ENCODE measurements around the gene FES. TPM values are rescaled to one million over a fixed set of nuclear protein-coding genes. Genes with fewer than 3 reads are reported as not detected.

The FES gene
- total RNA-seq, 8 experiments from 2014 or later, result 0.42 to 5.5 (median 1.3) TPM

- no peak for ATAC-seq (replicated peaks in 6 of 8)
Measured at GRCh38 chr15:90863987-90864386, 20.3 kb upstream of the FES start.

GRCh38 chr15:90864507-90864906 is 19.8 kb upstream of the FES start:
- ATAC-seq (replicated peaks in 6 of 8), result no peak
- WGBS, 10 experiments, result 57 to 100% (median 93%) methylated on average over 1 to 4 of the region's 10 CpGs; no CpG with 5 or more reads in 6 of the 10 experiments
- peaks cover 4 to 6% of the 10 kb centered on the region in 2 donors for H3K4me1 ChIP-seq (replicated peaks in 1 of 2)
- H3K27ac ChIP-seq, result no peak overlapping the region
- H3K4me3 ChIP-seq, result no peak overlapping the region
- in situ Hi-C loops (cut with MboI; ENCODE audit: low pct_unique_long_range_greater_than_20kb in 2 of 9, low sequenced_read_pairs in 9 of 9, unreplicated experiment in 9 of 9), result loop anchor here in 1 of 9 experiments (25.0 kb wide), 1 partner anchor 202 kb away; no protein-coding TSS in a partner anchor

More at GRCh38 chr15:90863987-90864386, 20.3 kb upstream of the FES start:
- Histone ChIP-seq H3K4me1 (replicated peaks in 1 of 2) (peaks cover under 1% of the 10 kb centered on the region in 2 donors), H3K27ac (no peak overlapping the region), H3K4me3 (no peak overlapping the region)
- in situ Hi-C loops (cut with MboI; ENCODE audit: low pct_unique_long_range_greater_than_20kb in 2 of 9, low sequenced_read_pairs in 9 of 9, unreplicated experiment in 9 of 9), result loop anchor here in 1 of 9 experiments (25.0 kb wide), 1 partner anchor 202 kb away; no protein-coding TSS in a partner anchor
- WGBS, 10 experiments, result 43 to 100% (median 96%) methylated on average over 1 to 3 of the region's 4 CpGs; no CpG with 5 or more reads in 2 of the 10 experiments

- no peak for ATAC-seq (replicated peaks in 6 of 8)
- Histone ChIP-seq H3K4me3 (no peak overlapping the region), H3K4me1 (replicated peaks in 1 of 2) (peaks cover 4 to 15% of the 10 kb centered on the region in 2 donors), H3K27ac (no peak overlapping the region)
- 27 to 100% (median 91%) methylated on average over 1 to 4 of the region's 4 CpGs; no CpG with 5 or more reads in 4 of the 10 experiments for WGBS, 10 experiments
- in situ Hi-C loops (cut with MboI; ENCODE audit: low pct_unique_long_range_greater_than_20kb in 2 of 9, low sequenced_read_pairs in 9 of 9, unreplicated experiment in 9 of 9), result loop anchor here in 1 of 9 experiments (25.0 kb wide), 1 partner anchor 203 kb away; no protein-coding TSS in a partner anchor
Measured at GRCh38 chr15:90865702-90866101, 18.6 kb upstream of the FES start.

GRCh38 chr15:90866161-90866715 is 18.1 kb upstream of the FES start:
- H3K27ac ChIP-seq, result no peak overlapping the region
- 62 to 93% (median 80%) methylated on average over 1 to 8 of the region's 16 CpGs; no CpG with 5 or more reads in 2 of the 10 experiments for WGBS, 10 experiments
- ATAC-seq (replicated peaks in 6 of 8), result no peak
- H3K4me3 ChIP-seq, result no peak overlapping the region
- in situ Hi-C loops (cut with MboI; ENCODE audit: low pct_unique_long_range_greater_than_20kb in 2 of 9, low sequenced_read_pairs in 9 of 9, unreplicated experiment in 9 of 9), result loop anchor here in 1 of 9 experiments (25.0 kb wide), 1 partner anchor 204 kb away; no protein-coding TSS in a partner anchor
- H3K4me1 ChIP-seq (replicated peaks in 1 of 2), result peaks cover 4 to 15% of the 10 kb centered on the region in 2 donors

- no peak for ATAC-seq (replicated peaks in 6 of 8)
- in situ Hi-C loops (cut with MboI; ENCODE audit: low pct_unique_long_range_greater_than_20kb in 2 of 9, low sequenced_read_pairs in 9 of 9, unreplicated experiment in 9 of 9), result loop anchor here in 1 of 9 experiments (25.0 kb wide), 1 partner anchor 204 kb away; no protein-coding TSS in a partner anchor
- WGBS, 10 experiments, result 71 to 100% (median 80%) methylated on average over 1 to 2 of the region's 3 CpGs; no CpG with 5 or more reads in 3 of the 10 experiments
- no peak overlapping the region for H3K4me3 ChIP-seq
- peaks cover 4 to 15% of the 10 kb centered on the region in 2 donors for H3K4me1 ChIP-seq (replicated peaks in 1 of 2)
- H3K27ac ChIP-seq, result no peak overlapping the region
Measured at GRCh38 chr15:90866800-90867199, 17.5 kb upstream of the FES start.

- WGBS, 10 experiments, result 60 to 100% (median 94%) methylated on average over 1 to 6 of the region's 6 CpGs; no CpG with 5 or more reads in 1 of the 10 experiments
- Histone ChIP-seq H3K27ac (no peak within 1 kb of the TSS), H3K4me3 (no peak within 1 kb of the TSS), H3K4me1 (replicated peaks in 1 of 2) (peaks cover 15 to 27% of the 10 kb centered on the region in 2 donors)
- in situ Hi-C loops (cut with MboI; ENCODE audit: low pct_unique_long_range_greater_than_20kb in 2 of 9, low sequenced_read_pairs in 9 of 9, unreplicated experiment in 9 of 9), result loop anchor here in 1 of 9 experiments (25.0 kb wide), 1 partner anchor 206 kb away; no protein-coding TSS in a partner anchor
- ATAC-seq (replicated peaks in 6 of 8), result no peak
Measured at GRCh38 chr15:90868261-90868689, 16.0 kb upstream of the FES start, which contains the start of gene FURIN. Gene FURIN, plus strand, starts transcription at chr15:90868588. Its CDS starts 7,153 bp downstream, at chr15:90875741.

- Histone ChIP-seq H3K27ac (no peak overlapping the region), H3K4me3 (no peak overlapping the region), H3K4me1 (replicated peaks in 1 of 2) (peaks cover 21 to 36% of the 10 kb centered on the region in 2 donors)
- no peak for ATAC-seq (replicated peaks in 6 of 8)
- in situ Hi-C loops (cut with MboI; ENCODE audit: low pct_unique_long_range_greater_than_20kb in 2 of 9, low sequenced_read_pairs in 9 of 9, unreplicated experiment in 9 of 9), result loop anchor here in 1 of 9 experiments (25.0 kb wide), 1 partner anchor 207 kb away; no protein-coding TSS in a partner anchor
Measured at GRCh38 chr15:90869140-90869541, 15.2 kb upstream of the FES start.

- H3K4me3 ChIP-seq, result no peak overlapping the region
- no peak overlapping the region for H3K27ac ChIP-seq
- 55 to 100% (median 83%) methylated on average over 1 to 5 of the region's 9 CpGs; no CpG with 5 or more reads in 2 of the 10 experiments for WGBS, 10 experiments
- in situ Hi-C loops (cut with MboI; ENCODE audit: low pct_unique_long_range_greater_than_20kb in 2 of 9, low sequenced_read_pairs in 9 of 9, unreplicated experiment in 9 of 9), result loop anchor here in 2 of 9 experiments (10.0 to 25.0 kb wide), 2 partner anchors 155 to 207 kb away; partner anchors contain the start of gene BLM (in 1 of the 2)
- ATAC-seq (replicated peaks in 6 of 8), result peak; percentile 21 to 69 (median 58)
- H3K4me1 ChIP-seq (replicated peaks in 1 of 2), result peaks cover 23 to 40% of the 10 kb centered on the region in 2 donors
Measured at GRCh38 chr15:90869601-90870353, 14.5 kb upstream of the FES start.

- in situ Hi-C loops (cut with MboI; ENCODE audit: low pct_unique_long_range_greater_than_20kb in 2 of 9, low sequenced_read_pairs in 9 of 9, unreplicated experiment in 9 of 9), result loop anchor here in 2 of 9 experiments (10.0 to 25.0 kb wide), 2 partner anchors 156 to 208 kb away; partner anchors contain the start of gene BLM (in 1 of the 2)
- 13 to 100% (median 65%) methylated on average over 1 to 15 of the region's 19 CpGs for WGBS, 10 experiments
Measured at GRCh38 chr15:90870354-90871138, 13.8 kb upstream of the FES start.

GRCh38 chr15:90871139-90871715 is 13.1 kb upstream of the FES start:
- peak overlapping the region; percentile 67 to 83 for H3K27ac ChIP-seq
- 0% methylated on average over 1 to 5 of the region's 71 CpGs; no CpG with 5 or more reads in 8 of the 10 experiments for WGBS, 10 experiments
- in situ Hi-C loops (cut with MboI; ENCODE audit: low pct_unique_long_range_greater_than_20kb in 2 of 9, low sequenced_read_pairs in 9 of 9, unreplicated experiment in 9 of 9), result loop anchor here in 2 of 9 experiments (10.0 to 25.0 kb wide), 2 partner anchors 156 to 209 kb away; partner anchors contain the start of gene BLM (in 1 of the 2)
- peaks cover 23 to 40% of the 10 kb centered on the region in 2 donors for H3K4me1 ChIP-seq (replicated peaks in 1 of 2)
- H3K4me3 ChIP-seq, result peak overlapping the region; percentile 88 to 97 (median 95)
- peak; percentile 2 to 36 (median 16) for ATAC-seq (replicated peaks in 6 of 8)

More at GRCh38 chr15:90870354-90871138, 13.8 kb upstream of the FES start:
- peak in 6 of 8 experiments; percentile 6 to 36 (median 18) for ATAC-seq (replicated peaks in 6 of 8)
- peaks cover 23 to 40% of the 10 kb centered on the region in 2 donors for H3K4me1 ChIP-seq (replicated peaks in 1 of 2)
- H3K27ac ChIP-seq, result peak overlapping the region in 1 of 2 donors; percentile 83
- peak overlapping the region; percentile 88 to 97 (median 95) for H3K4me3 ChIP-seq

GRCh38 chr15:90871716-90872485 is 12.4 kb upstream of the FES start:
- peak; percentile 3 to 46 (median 28) for ATAC-seq (replicated peaks in 6 of 8)
- peak overlapping the region in 1 of 2 donors; percentile 15 for H3K27ac ChIP-seq
- H3K4me3 ChIP-seq, result peak overlapping the region; percentile 88 to 97 (median 95)
- 0 to 60% (median 33%) methylated on average over 1 to 3 of the region's 77 CpGs; no CpG with 5 or more reads in 7 of the 10 experiments for WGBS, 10 experiments
- in situ Hi-C loops (cut with MboI; ENCODE audit: low pct_unique_long_range_greater_than_20kb in 2 of 9, low sequenced_read_pairs in 9 of 9, unreplicated experiment in 9 of 9), result loop anchor here in 2 of 9 experiments (10.0 to 25.0 kb wide), 2 partner anchors 157 to 210 kb away; partner anchors contain the start of gene BLM (in 1 of the 2)
- H3K4me1 ChIP-seq (replicated peaks in 1 of 2), result peaks cover 23 to 40% of the 10 kb centered on the region in 2 donors
